ENCODE data around the gene RANGRF. TPM values are rescaled to one million over a fixed set of nuclear protein-coding genes. Genes with fewer than 3 reads are reported as not detected.

RANGRF gene
- polyA plus RNA-seq, 3 donors: 19.1 to 36.4 (median 32.4) TPM

DNA sequence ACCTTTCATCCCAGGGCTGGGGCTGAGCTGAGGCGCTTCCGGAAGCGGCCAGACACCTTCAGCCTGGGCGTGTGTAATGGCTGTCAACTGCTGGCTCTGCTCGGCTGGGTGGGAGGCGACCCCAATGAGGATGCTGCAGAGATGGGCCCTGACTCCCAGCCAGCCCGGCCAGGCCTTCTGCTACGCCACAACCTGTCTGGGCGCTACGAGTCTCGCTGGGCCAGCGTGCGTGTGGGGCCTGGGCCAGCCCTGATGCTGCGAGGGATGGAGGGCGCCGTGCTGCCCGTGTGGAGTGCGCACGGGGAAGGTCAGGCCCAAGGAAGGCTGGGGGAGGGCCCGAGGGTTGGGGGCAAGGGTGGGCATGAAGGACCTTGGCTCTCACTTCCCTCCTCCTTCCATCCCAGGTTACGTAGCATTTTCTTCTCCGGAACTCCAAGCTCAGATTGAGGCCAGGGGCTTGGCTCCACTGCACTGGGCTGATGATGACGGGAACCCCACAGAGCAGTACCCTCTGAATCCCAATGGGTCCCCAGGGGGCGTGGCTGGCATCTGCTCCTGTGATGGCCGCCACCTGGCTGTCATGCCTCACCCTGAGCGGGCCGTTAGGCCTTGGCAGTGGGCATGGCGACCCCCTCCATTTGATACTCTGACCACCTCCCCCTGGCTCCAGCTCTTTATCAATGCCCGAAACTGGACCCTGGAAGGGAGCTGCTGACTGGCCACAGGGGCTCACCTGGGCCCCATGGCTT is 19.7 kb upstream of the RANGRF start:
- no peak overlapping the region for H3K27ac ChIP-seq (ENCODE audit: low read depth, low read length)
- 89 to 94% (median 94%) methylated on average over 28 to 29 of the region's 29 CpGs for WGBS, 3 donors

DNA sequence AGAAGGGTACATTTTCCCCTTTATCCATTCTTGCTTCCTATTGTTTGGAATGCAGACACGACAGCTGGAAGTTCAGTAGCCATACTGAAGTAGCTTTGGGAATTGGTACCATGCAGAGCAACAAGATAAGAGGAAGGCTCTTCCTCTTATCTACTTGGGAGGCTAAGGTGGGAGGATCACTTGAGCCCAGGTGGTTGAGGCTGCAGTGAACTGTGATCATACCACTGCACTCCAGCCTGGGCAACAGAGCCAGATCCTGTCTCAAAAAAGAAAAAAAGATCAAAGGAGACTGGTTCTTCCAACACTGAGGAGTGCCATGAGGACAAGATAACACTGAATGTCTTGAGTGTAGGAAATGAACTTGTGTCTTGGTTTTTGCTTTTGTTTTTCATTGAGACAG is 16.0 kb upstream of the RANGRF start:
- WGBS, 3 donors: 84 to 91% (median 88%) methylated on average over 1 of the region's 1 CpG
- H3K27ac ChIP-seq (ENCODE audit: low read depth, low read length): no peak overlapping the region

DNA sequence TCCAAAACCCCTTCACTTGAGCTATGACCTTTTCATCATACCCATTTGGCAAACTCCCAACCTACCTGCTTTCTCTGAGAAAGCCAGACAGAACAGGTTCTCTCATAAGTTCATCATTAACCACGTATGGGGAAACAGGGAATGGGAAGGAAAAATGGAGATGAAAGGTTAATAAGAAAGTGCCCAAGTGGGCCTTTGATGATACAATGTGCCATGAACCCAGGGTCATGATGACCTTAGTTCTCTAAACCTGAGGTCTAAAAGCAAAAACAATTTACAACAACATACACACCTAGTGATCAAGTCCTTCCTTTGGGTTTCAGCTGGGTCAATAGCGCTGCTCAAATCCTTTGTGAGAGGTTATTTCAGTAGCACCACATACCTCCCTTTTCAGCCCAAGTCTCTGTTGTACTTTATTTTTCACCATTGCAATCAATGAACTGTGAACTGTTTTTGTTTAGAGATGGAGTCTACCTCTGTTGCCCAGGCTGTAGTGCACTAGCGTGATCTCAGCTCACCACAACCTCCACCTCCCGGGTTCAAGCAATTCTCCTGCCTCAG is 14.5 kb upstream of the RANGRF start:
- WGBS, 3 donors: 65 to 93% (median 80%) methylated on average over 4 of the region's 4 CpGs
- no peak overlapping the region for H3K27ac ChIP-seq (ENCODE audit: low read depth, low read length)

DNA sequence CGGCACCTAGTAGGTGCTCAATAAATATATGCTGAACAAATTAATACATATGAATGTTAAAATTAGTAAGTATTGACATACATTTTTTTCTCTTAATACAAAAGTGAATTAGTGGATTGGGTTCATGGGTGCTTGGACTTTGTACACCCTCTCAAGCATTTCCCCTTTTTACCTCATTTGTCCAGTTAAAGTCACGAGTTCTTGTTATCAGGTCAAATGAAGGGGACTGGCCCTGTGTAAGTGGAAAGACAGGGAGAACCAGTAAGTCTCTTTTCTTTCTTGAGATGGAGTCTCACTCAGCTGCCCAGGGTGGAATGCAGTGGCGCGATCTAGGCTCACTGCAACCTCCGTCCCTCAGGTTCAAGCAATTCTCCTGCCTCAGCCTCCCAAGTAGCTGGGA is 13.7 kb upstream of the RANGRF start:
- H3K27ac ChIP-seq (ENCODE audit: low read depth, low read length): no peak overlapping the region
- 71 to 89% (median 78%) methylated on average over 5 of the region's 5 CpGs for WGBS, 3 donors

DNA sequence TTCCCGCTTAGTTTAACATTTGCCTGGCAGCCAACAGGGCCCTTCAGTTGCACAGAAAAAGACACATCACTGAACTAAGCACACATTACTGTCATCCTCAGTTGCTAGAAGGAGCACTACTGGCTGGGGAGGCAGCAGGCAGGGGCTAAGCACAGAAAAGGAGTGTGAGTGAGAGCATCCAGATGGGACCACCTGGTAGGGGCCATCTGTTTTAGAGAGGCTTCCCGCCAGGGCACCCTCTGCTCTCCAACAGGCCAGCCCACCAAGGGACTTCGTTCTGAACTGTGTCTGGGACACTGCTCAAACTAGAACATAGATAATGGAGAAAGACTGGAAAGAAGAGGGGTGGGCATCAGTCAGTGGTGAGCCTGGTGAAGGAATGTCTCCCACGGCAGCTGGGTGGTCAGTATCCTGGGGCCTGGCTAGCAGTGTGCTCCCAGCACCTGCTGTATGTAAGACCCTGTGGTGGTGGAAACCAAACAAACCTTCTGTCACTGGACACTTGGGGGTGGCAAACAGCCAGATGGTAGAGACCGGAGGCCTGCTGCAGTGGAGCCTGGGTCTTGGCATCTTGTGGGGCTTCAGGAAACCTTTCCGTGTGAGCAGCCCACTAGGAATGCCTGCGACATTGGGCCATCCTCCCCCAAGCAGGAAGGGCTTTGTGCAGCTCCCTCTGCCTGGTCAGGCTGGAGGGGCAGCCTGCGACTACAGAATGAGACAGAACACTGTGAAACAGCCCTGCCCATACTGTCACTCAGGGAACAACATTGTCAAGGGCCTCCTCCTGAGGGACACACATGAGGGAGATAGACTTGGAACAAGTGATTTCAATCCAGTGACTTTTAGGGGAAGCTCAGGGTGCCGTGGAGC is 12.8 kb upstream of the RANGRF start:
- WGBS, 3 donors: 75 to 82% (median 78%) methylated on average over 9 of the region's 9 CpGs
- H3K27ac ChIP-seq (ENCODE audit: low read depth, low read length): no peak overlapping the region

DNA sequence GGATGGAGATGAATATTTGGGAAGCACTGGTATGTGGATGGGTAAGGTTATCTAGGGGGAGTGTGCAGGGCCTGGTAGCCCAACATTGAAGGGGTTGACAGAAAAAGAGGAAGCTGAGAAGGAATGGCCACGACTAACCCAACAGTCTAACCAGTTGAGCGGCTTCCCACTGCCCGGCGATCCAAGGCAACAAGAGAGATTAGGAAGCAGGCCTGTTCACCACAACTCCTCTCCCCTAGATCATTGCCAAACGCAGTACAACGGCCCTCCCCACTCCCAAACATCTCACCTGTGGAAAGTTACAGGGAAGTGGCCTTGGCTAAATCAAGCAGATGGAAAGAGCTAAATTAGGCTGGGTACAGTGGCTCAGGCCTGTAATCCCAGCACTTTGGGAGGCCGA is 11.2 kb upstream of the RANGRF start:
- WGBS, 3 donors: 52 to 81% (median 80%) methylated on average over 7 of the region's 7 CpGs
- no peak overlapping the region for H3K27ac ChIP-seq (ENCODE audit: low read depth, low read length)

DNA sequence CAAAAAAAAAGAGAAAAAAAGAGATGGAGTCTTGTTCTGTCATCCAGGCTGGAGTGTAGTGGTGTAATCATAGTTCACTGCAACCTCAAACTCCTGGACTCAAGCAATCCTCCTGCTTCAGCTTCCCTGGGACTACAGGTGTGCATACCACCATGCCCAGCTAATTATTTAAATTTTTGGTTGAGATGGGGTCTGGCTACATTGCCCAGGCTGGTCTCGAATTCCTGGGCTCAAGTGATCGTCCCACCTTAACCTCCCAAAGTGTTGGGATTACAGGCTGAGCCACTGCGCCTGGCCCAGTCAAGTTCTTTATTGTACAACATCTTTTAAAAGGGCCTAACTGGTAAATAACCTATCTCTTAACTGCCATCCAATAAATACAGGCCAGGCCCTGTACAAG is 6.1 kb upstream of the RANGRF start:
- no peak overlapping the region for H3K27ac ChIP-seq (ENCODE audit: low read depth, low read length)
- WGBS, 3 donors: 60 to 79% (median 74%) methylated on average over 3 of the region's 3 CpGs

DNA sequence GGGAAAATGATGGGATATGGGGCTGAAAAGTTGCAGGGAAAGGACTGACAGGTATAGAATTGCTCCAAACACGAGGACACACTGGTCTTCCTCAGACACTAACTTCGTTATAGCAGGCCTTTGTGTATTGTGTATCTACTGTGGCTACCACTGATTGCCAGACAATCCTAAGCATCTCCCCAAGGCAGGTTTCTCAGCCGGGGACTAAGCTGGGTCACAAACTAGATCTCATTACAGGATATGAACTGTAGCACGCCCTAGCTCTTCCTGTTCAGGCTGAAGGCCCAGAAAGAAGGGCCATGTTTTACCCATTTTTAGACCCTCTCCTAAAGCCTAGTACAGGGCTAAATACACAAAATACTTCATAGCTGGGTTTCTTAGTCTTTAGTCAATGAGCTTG is 5.1 kb upstream of the RANGRF start:
- WGBS, 3 donors: 65 to 87% (median 74%) methylated on average over 4 of the region's 4 CpGs
- no peak overlapping the region for H3K27ac ChIP-seq (ENCODE audit: low read depth, low read length)

DNA sequence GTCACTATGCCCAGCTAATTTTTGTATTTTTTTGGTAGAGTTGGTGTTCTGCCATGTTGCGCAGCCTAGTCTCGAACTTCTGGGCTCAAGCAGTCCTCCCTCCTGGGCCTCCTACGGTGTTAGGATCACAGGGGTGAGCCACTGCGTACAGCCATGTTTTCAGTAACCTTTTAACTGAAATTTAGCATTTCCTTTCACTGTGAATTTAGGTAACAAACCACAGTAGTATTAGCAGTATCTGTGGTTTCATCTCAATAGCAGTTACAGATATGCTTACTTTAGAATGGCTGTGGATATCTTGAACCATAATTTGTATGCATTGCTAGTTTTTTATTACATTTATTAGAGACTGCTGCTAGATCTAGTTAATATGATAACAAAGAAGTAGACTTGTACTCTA is 4.3 kb upstream of the RANGRF start:
- 84 to 98% (median 88%) methylated on average over 4 of the region's 4 CpGs for WGBS, 3 donors

DNA sequence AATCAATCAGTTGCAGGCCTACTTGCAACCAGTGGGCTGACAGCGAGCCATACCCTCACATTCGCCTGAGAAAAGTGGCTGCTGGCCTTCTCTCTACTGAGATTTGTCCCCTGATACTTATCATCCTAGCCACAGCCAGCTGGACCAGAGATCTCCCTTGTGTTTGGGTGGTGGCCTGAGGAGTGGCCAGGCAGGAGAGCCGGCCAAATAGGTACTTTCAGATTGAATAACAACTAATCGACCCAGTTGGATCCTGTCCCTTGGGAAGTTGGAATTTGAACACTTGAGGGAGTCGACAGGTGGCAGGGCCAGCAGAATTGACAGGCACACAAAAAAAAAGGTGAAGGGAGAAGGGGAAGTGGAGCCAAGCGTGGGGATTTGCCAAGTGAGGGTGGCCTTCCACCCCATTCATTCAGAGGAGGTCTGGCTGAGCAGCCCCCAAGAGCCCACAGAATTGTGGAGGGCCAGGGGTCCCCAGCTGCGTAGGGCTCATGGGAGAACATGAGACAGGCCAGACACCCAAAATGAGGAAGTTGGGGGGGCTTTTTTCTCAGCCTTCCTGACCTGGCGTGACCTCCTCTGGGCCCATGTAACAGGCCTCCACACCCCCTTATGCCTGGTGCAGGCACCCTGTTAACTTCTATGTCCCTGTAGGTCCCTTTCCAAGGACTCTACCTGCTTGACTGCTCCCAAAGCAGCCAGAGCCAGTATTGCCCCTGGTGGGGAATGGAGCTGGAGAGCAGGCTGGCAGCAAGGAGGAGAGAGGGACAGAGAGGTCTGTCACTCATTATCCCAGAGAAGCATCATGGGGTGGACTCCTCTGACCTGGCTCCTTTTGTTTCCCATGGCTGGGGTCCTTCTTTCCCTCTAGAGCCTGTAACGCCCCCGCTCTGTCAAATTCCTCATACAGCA is 2.9 kb upstream of the RANGRF start:
- no peak overlapping the region for H3K27ac ChIP-seq (ENCODE audit: low read depth, low read length)
- 47 to 65% (median 60%) methylated on average over 10 of the region's 10 CpGs for WGBS, 3 donors

More for the DNA sequence above, 4.3 kb upstream of the RANGRF start:
- no peak overlapping the region for H3K27ac ChIP-seq (ENCODE audit: low read depth, low read length)

DNA sequence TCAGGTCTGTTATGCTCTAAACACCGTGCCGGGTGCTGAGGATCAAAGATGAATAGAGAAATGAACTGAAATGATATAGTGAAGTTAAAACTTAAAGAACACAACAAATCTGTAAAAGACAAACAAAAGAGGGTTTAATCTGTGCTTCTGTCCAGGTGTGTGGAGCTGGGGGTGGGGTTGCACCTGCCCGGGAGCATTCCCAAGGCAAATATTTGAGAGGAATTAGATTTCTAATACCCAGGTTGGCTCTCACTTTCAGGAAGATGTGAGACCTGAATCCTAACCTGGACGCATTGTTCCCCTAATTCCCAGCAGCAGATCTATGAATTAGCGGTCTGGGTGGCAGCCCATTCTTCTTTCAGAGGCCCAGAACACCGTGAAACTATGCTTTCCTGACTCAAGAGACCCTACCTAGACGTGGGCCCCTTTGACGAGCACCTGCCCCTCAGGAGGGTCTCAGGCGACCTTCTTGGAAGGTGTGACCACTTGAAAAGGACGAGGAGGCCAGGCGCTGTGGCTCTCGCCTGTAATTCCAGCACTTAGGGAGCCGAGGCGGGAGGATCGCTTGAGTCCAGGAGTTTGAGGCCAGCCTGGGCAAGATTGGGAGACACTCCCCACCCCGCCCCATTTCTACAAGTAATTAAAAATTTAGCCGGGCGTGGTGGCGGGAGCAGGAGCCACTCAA is 677 bp upstream of the RANGRF start:
- no peak overlapping the region for H3K27ac ChIP-seq (ENCODE audit: low read depth, low read length)
- WGBS, 3 donors: 12 to 39% (median 31%) methylated on average over 19 of the region's 19 CpGs

DNA sequence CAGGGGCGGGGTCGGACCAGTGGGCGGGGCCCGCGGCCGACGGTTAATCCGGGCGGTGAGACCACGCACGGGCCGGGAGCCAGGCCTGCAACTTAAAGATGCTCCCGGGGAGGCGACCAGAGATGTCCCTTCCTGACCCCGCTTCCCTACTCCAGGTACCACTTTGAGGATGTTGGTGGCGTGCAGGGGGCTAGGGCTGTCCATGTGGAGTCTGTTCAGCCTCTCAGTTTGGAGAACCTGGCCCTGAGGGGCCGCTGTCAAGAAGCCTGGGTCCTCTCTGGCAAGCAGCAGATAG is 580 bp downstream of the RANGRF start:
- no peak overlapping the region for H3K27ac ChIP-seq (ENCODE audit: low read depth, low read length)
- 2 to 17% (median 5%) methylated on average over 17 of the region's 17 CpGs for WGBS, 3 donors

DNA sequence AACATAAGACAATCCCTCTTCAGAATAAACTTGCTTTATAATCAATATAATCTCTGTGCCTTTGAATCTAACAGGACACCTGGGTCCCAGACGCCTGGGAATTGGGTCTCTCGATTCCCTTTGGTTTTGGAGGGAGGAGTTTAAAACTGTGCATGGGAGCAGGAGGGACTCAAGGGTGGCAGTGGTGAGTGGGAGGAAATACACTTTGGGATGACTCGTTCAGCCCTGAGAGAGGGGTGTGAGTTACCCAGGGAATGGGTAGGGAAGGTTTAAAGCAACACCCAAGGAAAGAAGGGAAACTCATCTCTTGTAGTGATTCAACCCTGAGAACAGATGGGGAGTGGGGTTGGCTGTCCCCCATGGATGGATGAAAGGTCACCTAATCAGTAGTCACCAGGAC is 1.6 kb downstream of the RANGRF start:
- WGBS, 3 donors: 49 to 81% (median 59%) methylated on average over 3 of the region's 3 CpGs
- H3K27ac ChIP-seq (ENCODE audit: low read depth, low read length): no peak overlapping the region

DNA sequence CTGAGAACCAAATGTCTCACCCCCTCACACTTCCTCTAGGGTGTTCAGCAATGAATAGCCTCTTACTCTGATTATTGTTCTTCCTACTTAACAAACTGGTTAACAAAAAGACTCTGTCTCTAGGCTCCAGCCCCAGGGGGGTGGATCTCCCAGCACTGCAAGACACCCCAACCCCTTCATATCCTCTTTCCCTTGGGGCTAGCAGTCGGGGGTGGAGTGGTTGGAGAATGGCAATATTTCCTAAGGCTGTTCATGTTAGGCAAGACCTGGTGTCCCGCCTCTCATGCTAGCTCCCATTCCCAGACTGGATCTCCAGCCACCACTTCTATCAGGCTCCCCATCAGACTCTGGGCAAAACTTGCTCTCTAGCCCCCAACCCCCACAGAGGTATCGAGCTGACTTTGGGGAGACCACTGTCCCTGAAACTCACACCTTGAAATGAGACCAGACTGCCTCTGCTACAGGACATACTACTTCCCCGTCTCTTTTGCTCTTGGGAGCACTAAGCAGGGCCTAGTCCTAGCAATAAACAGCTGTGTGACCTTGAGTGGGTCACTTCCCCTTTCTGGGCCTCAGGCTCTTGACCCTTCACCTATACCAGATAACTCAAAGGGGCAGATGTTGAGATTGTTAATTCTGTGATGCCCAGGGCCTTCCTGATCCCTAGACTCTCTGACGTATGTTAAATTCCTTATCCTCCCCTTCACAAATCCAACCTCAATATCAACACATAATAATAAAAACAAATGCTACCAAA is 4.3 kb downstream of the RANGRF start:
- 61 to 78% (median 67%) methylated on average over 5 of the region's 5 CpGs for WGBS, 3 donors
- H3K27ac ChIP-seq (ENCODE audit: low read depth, low read length): no peak overlapping the region

DNA sequence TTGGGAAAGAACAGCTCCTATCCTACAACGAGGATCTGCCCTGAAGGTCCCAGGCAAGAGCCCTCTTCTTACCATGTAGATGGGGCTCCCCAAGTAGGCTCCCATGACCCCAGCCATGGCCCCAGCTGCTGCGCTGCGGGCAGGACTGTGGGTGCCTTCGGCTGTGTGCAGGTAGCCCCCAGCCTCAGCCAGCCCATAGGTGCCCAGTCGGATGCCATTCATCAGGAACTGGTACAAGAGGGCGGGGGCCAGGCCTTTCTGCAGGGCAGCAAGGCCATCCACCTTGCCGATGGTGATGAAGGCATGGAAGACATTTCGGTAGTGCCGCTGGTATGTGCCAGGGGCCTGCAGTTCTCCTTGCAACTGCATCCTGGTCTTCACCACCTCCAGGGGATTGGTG is 5.9 kb downstream of the RANGRF start:
- no peak overlapping the region for H3K27ac ChIP-seq (ENCODE audit: low read depth, low read length)
- WGBS, 3 donors: 90 to 96% (median 92%) methylated on average over 9 of the region's 9 CpGs

DNA sequence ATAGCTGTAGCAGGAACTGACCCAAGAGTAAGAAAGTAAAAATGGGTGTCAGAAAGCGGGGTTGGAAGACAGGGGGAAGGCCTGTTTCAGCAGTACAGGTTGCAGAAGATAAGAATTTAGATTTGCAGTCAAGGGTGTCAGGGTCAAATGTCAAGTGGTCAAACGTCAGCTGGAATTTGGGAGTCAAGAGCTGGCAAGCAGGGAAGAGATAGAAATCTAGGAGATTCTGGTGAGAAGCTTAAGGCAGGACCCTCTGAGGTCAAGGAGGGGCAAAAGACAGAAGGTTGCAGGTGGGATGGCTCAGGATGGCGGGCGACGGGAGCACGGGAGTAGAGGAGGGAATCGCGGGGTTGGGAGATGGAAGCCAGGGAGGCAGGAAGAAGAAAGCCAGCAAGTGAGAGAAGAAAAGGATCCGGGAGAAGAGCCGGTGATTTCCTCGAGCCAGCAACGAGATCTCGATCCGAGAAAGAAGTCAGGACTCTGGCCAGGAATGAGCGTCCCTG is 6.4 kb downstream of the RANGRF start:
- no peak overlapping the region for H3K27ac ChIP-seq (ENCODE audit: low read depth, low read length)
- WGBS, 3 donors: 6 to 8% (median 6%) methylated on average over 14 to 15 of the region's 15 CpGs

DNA sequence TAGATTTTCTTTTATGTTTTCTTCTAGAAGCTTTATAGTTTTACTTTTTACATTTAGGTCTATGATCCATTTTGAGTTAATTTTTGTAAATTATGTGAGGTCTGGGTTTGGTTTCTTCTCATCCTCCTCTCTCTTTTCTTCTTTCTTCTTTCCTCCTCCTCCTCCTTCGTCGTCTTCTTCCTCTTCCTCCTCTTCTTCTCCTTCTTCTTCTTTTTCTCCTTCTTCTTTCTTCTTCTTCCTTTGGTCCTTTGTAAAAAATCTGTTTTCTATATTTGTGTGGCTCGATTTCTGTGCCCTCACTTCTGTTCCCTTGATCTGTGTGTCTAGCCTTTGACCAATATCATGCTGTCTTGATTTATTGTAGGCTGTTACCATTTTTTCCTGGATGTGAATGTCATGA is 11.8 kb downstream of the RANGRF start:
- WGBS, 3 donors: 49 to 65% (median 55%) methylated on average over 3 of the region's 3 CpGs
- H3K27ac ChIP-seq (ENCODE audit: low read depth, low read length): no peak overlapping the region

Measured in adipose tissue (tissue), 3 donors.